ENCODE measurements around the gene EPN3.

Gene EPN3

GRCh38 chr17:50589095-50589705 lies 56.7 kb downstream of the EPN3 start:
- DNase-seq (ENCODE audit: low read depth): peak; percentile 35

- no peak for DNase-seq (ENCODE audit: low read depth)
Measured at GRCh38 chr17:50590946-50591737, 58.6 kb downstream of the EPN3 start.

GRCh38 chr17:50593321-50593720 lies 60.8 kb downstream of the EPN3 start:
- DNase-seq (ENCODE audit: low read depth): no peak
